Fibroblast of pulmonary artery (primary cell): ENCODE measurements around the gene PROZ.

Experiments used
- DNase-seq: peaks from one replicate; pipeline ENCODE4 v3.0.0-alpha.2; 2010; ENCODE audit warnings: low read depth
- H3K4me3 ChIP-seq: replicated peaks from 2 replicates; pipeline ENCODE4 v1.5.1; 2011; ENCODE audit warnings: low read depth, mild to moderate bottlenecking, control low read depth, low read length, moderate library complexity
- TF ChIP-seq, protein P1 (sequence below): IDR thresholded peaks from 2 replicates; pipeline ENCODE4 v1.5.1; 2011; ENCODE audit warnings: mild to moderate bottlenecking, control low read depth, low read length, inconsistent platforms; ENCODE audit errors: missing control alignments

The PROZ gene

DNA sequence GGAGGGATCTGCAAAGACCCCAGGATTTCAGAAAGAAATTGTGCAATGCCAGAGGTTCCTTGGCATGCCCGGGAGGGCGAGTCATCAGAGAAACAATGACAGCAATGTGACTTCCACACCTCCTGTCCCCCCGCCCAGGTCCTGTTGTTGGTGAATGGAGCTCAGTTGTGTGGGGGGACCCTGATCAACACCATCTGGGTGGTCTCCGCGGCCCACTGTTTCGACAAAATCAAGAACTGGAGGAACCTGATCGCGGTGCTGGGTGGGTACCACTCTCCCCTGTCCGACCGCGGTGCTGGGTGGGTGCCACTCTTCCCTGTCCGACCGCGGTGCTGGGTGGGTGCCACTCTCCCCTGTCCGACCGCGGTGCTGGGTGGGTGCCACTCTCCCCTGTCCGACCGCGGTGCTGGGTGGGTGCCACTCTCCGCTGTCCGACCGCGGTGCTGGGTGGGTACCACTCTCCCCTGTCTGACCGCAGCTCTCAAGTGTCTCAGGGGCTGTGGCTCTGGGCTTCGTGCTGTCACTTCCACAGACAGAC is 41.0 kb upstream of the PROZ start:
- H3K4me3 ChIP-seq: no peak overlapping the region
- DNase-seq: peak; percentile 3
- TF ChIP-seq, protein P1, sequence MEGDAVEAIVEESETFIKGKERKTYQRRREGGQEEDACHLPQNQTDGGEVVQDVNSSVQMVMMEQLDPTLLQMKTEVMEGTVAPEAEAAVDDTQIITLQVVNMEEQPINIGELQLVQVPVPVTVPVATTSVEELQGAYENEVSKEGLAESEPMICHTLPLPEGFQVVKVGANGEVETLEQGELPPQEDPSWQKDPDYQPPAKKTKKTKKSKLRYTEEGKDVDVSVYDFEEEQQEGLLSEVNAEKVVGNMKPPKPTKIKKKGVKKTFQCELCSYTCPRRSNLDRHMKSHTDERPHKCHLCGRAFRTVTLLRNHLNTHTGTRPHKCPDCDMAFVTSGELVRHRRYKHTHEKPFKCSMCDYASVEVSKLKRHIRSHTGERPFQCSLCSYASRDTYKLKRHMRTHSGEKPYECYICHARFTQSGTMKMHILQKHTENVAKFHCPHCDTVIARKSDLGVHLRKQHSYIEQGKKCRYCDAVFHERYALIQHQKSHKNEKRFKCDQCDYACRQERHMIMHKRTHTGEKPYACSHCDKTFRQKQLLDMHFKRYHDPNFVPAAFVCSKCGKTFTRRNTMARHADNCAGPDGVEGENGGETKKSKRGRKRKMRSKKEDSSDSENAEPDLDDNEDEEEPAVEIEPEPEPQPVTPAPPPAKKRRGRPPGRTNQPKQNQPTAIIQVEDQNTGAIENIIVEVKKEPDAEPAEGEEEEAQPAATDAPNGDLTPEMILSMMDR: no peak

DNA sequence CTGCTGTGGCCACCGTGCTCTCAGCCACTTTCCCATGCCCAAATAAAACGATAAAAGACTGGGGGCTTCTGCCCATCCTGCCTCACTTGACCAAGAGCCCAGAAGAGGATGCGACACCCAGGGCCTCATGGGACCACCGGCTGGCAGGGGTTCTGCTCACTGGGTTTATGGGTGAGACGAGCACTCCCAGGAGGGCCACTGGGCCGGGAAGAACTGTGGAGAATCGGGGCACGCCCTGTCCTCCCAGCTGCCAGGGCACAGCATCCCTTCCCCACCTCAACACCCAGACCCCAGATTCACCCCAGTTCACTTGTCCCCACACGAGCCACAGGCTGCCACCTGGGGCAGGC is 40.6 kb upstream of the PROZ start:
- no peak for DNase-seq

DNA sequence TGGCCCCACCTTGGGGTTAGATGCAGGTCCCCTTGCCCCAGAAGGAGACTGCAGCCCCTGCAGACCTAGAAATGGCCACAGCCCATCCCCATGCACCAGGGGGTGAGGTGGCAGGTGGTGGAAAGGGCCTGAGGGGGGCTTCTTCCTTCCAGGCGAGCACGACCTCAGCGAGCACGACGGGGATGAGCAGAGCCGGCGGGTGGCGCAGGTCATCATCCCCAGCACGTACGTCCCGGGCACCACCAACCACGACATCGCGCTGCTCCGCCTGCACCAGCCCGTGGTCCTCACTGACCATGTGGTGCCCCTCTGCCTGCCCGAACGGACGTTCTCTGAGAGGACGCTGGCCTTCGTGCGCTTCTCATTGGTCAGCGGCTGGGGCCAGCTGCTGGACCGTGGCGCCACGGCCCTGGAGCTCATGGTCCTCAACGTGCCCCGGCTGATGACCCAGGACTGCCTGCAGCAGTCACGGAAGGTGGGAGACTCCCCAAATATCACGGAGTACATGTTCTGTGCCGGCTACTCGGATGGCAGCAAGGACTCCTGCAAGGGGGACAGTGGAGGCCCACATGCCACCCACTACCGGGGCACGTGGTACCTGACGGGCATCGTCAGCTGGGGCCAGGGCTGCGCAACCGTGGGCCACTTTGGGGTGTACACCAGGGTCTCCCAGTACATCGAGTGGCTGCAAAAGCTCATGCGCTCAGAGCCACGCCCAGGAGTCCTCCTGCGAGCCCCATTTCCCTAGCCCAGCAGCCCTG is 40.0 kb upstream of the PROZ start:
- DNase-seq: no peak
- no peak overlapping the region for H3K4me3 ChIP-seq
- TF ChIP-seq, protein P1: no peak

More for the DNA sequence above, 40.6 kb upstream of the PROZ start:
- H3K4me3 ChIP-seq: no peak overlapping the region
- TF ChIP-seq, protein P1: no peak

DNA sequence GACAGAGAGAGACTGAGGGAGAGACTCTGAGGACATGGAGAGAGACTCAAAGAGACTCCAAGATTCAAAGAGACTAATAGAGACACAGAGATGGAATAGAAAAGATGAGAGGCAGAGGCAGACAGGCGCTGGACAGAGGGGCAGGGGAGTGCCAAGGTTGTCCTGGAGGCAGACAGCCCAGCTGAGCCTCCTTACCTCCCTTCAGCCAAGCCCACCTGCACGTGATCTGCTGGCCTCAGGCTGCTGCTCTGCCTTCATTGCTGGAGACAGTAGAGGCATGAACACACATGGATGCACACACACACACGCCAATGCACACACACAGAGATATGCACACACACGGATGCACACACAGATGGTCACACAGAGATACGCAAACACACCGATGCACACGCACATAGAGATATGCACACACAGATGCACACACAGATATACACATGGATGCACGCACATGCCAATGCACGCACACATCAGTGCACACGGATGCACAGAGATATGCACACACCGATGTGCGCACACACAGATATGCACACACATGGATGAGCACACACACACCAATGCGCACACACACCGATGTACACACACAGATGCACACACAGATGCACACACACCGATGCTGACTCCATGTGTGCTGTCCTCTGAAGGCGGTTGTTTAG is 39.2 kb upstream of the PROZ start:
- DNase-seq: no peak
- H3K4me3 ChIP-seq: no peak overlapping the region
- TF ChIP-seq, protein P1: no peak

DNA sequence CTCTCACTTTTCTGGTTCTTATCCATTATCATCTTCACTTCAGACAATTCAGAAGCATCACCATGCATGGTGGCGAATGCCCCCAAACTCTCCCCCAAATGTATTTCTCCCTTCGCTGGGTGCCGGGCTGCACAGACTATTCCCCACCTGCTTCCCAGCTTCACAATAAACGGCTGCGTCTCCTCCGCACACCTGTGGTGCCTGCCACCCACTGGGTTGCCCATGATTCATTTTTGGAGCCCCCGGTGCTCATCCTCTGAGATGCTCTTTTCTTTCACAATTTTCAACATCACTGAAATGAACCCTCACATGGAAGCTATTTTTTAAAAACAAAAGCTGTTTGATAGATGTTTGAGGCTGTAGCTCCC is 38.6 kb upstream of the PROZ start:
- no peak for DNase-seq
- TF ChIP-seq, protein P1: no peak
- H3K4me3 ChIP-seq: no peak overlapping the region

DNA sequence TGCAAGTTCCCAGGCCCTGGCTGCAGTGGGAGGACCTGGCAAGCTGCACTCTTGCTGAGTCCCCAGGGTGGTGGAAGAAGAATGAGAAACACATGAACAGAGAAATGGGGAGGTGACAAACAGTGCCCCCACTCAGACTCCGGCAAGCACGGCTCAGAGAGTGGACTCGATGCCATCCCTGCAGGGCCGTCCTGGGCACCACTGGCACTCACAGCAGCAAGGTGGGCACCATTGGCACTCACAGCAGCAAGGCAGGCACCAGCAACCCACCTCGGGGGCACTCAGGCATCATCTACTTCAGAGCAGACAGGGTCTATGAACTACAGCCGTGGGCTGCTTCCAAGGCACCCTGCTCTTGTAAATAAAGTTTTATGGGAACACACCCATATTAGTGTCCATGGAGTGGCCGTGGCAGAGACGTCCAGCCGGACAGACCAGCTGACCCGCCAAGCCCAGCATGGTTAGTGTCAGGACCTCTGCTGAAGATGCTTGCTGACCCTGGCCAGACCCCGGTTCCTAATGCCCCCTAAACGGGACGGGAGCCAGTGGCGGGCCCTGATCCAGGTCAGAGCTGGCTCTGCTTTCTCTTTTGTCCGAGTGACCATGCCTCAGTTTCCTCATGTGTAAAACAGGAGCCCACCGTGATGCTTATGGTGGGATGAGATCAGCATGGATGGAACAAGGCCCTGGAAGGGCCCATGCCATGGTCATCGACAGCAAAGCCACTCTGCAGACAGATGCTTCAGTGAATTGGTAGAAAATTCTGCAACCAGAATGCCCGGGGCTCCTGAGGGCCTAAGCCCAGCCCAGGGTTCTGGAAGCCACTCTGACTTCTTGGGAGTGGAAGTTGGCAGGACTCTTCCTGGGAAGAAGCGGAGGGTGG is 37.9 kb upstream of the PROZ start:
- no peak overlapping the region for H3K4me3 ChIP-seq
- DNase-seq: no peak
- TF ChIP-seq, protein P1: no peak
